ENCODE data around the gene XXYLT1. TPM values are rescaled to one million over a fixed set of nuclear protein-coding genes. Genes with fewer than 3 reads are reported as not detected.

Gene XXYLT1
- total RNA-seq, 1 donor from 2014 or later = 22.3 TPM

GRCh38 chr3:195059471-195060216 lies 211.3 kb downstream of the XXYLT1 start:
- peaks cover 4% of the 10 kb centered on the region for H3K9me3 Mint-ChIP-seq (ENCODE audit: unreplicated experiment)
- peaks cover 16% of the 10 kb centered on the region for H3K4me1 Mint-ChIP-seq (ENCODE audit: low read depth, unreplicated experiment)
- H3K27me3 Mint-ChIP-seq (ENCODE audit: unreplicated experiment) = peaks cover 10% of the 10 kb centered on the region
- no peak for DNase-seq
- peaks cover 3% of the 10 kb centered on the region for H3K36me3 Mint-ChIP-seq (ENCODE audit: unreplicated experiment)
- no peak overlapping the region for H3K4me3 Mint-ChIP-seq (ENCODE audit: unreplicated experiment)
- TF ChIP-seq CTCF (IDR thresholded peaks at IDR 0.05; ENCODE audit: partially characterized antibody, unreplicated experiment) = no peak
- H3K27ac Mint-ChIP-seq (ENCODE audit: unreplicated experiment) = no peak overlapping the region

GRCh38 chr3:195059006-195059350 lies 212.0 kb downstream of the XXYLT1 start:
- H3K27ac Mint-ChIP-seq (ENCODE audit: unreplicated experiment) = no peak overlapping the region
- H3K36me3 Mint-ChIP-seq (ENCODE audit: unreplicated experiment) = no peaks in the 10 kb centered on the region
- peaks cover 4% of the 10 kb centered on the region for H3K9me3 Mint-ChIP-seq (ENCODE audit: unreplicated experiment)
- no peak overlapping the region for H3K4me3 Mint-ChIP-seq (ENCODE audit: unreplicated experiment)
- H3K4me1 Mint-ChIP-seq (ENCODE audit: low read depth, unreplicated experiment) = peaks cover 16% of the 10 kb centered on the region
- no peak for DNase-seq
- H3K27me3 Mint-ChIP-seq (ENCODE audit: unreplicated experiment) = peaks cover 9% of the 10 kb centered on the region
- no peak for TF ChIP-seq CTCF (IDR thresholded peaks at IDR 0.05; ENCODE audit: partially characterized antibody, unreplicated experiment)

- H3K4me1 Mint-ChIP-seq (ENCODE audit: low read depth, unreplicated experiment) = peaks cover 14% of the 10 kb centered on the region
- DNase-seq = no peak
- H3K4me3 Mint-ChIP-seq (ENCODE audit: unreplicated experiment) = no peak overlapping the region
- no peak for TF ChIP-seq CTCF (IDR thresholded peaks at IDR 0.05; ENCODE audit: partially characterized antibody, unreplicated experiment)
- no peak overlapping the region for H3K27ac Mint-ChIP-seq (ENCODE audit: unreplicated experiment)
- peaks cover 4% of the 10 kb centered on the region for H3K9me3 Mint-ChIP-seq (ENCODE audit: unreplicated experiment)
- no peaks in the 10 kb centered on the region for H3K36me3 Mint-ChIP-seq (ENCODE audit: unreplicated experiment)
- H3K27me3 Mint-ChIP-seq (ENCODE audit: unreplicated experiment) = peaks cover 9% of the 10 kb centered on the region
Observed at GRCh38 chr3:195058336-195059005, 212.5 kb downstream of the XXYLT1 start.

- no peak overlapping the region for H3K4me3 Mint-ChIP-seq (ENCODE audit: unreplicated experiment)
- no peaks in the 10 kb centered on the region for H3K36me3 Mint-ChIP-seq (ENCODE audit: unreplicated experiment)
- peaks cover 18% of the 10 kb centered on the region for H3K4me1 Mint-ChIP-seq (ENCODE audit: low read depth, unreplicated experiment)
- peaks cover 4% of the 10 kb centered on the region for H3K9me3 Mint-ChIP-seq (ENCODE audit: unreplicated experiment)
- no peak overlapping the region for H3K27ac Mint-ChIP-seq (ENCODE audit: unreplicated experiment)
- no peak for DNase-seq
- TF ChIP-seq CTCF (IDR thresholded peaks at IDR 0.05; ENCODE audit: partially characterized antibody, unreplicated experiment) = no peak
- H3K27me3 Mint-ChIP-seq (ENCODE audit: unreplicated experiment) = peaks cover 9% of the 10 kb centered on the region
Observed at GRCh38 chr3:195057716-195058115, 213.2 kb downstream of the XXYLT1 start.

- no peak for TF ChIP-seq CTCF (IDR thresholded peaks at IDR 0.05; ENCODE audit: partially characterized antibody, unreplicated experiment)
- Mint-ChIP-seq H3K27ac (ENCODE audit: unreplicated experiment) (no peak overlapping the region), H3K4me3 (ENCODE audit: unreplicated experiment) (no peak overlapping the region), H3K9me3 (ENCODE audit: unreplicated experiment) (peaks cover 2% of the 10 kb centered on the region), H3K4me1 (ENCODE audit: low read depth, unreplicated experiment) (peaks cover 13% of the 10 kb centered on the region), H3K36me3 (ENCODE audit: unreplicated experiment) (no peaks in the 10 kb centered on the region), H3K27me3 (ENCODE audit: unreplicated experiment) (peaks cover 9% of the 10 kb centered on the region)
- DNase-seq = no peak
Observed at GRCh38 chr3:195056506-195056905, 214.5 kb downstream of the XXYLT1 start.

Measured in glutamatergic neuron (in vitro differentiated cells).